Natural killer cell (primary cell): ENCODE measurements around the gene ELL3. TPM values are rescaled to one million over a fixed set of nuclear protein-coding genes. Genes with fewer than 3 reads are reported as not detected.

Experiments used
- ATAC-seq, 3 donors: fragments of 150-1000 bp in 2 of 3; fragments of 200-7000 bp in 1 of 3; cut with Tn5 transposase; 1 replicate in 1 of 3; 2 replicates in 2 of 3; pipeline ENCODE4 v1.10.0; 2021; ENCODE audit warnings: mild to moderate bottlenecking in 2 of 3, moderate library complexity in 2 of 3
- DNase-seq, 2 donors: peaks; one replicate each; pipeline versions ENCODE4 v3.0.0 to v3.0.0-alpha.2; 2013 to 2021; ENCODE audit warnings: mixed read lengths in 1 of 2
- H3K27ac ChIP-seq: one replicate; pipeline ENCODE4 v1.5.1; 2013; ENCODE audit warnings: mild to moderate bottlenecking, low read length
- H3K27me3 ChIP-seq: one replicate; pipeline ENCODE4 v1.6.1; 2013; ENCODE audit warnings: low read length; ENCODE audit not compliant: control insufficient read depth, insufficient read depth
- H3K36me3 ChIP-seq: one replicate; pipeline ENCODE4 v1.6.1; 2013; ENCODE audit warnings: low read length; ENCODE audit not compliant: control insufficient read depth, insufficient read depth
- H3K4me1 ChIP-seq: one replicate; pipeline ENCODE4 v1.6.1; 2013; ENCODE audit warnings: low read length; ENCODE audit not compliant: control insufficient read depth, insufficient read depth
- H3K4me3 ChIP-seq: one replicate; pipeline ENCODE4 v1.5.1; 2013; ENCODE audit warnings: low read length
- H3K9me3 ChIP-seq: one replicate; pipeline ENCODE4 v1.6.1; 2013; ENCODE audit warnings: low read length; ENCODE audit not compliant: control insufficient read depth, insufficient read depth
- H3K27ac Mint-ChIP-seq, 2 donors: one replicate each; pipeline ENCODE4 v1.8.0; 2022; ENCODE audit warnings: mild to moderate bottlenecking in 2 of 2, mixed read lengths in 2 of 2, moderate library complexity in 1 of 2
- H3K27me3 Mint-ChIP-seq, 2 donors: one replicate each; pipeline ENCODE4 v1.8.0; 2022; ENCODE audit warnings: low read depth in 2 of 2, mixed read lengths in 2 of 2
- H3K36me3 Mint-ChIP-seq: one replicate; pipeline ENCODE4 v1.8.0; 2022; ENCODE audit warnings: mixed read lengths
- H3K4me1 Mint-ChIP-seq, 2 donors: one replicate each; pipeline ENCODE4 v1.8.0; 2022; ENCODE audit warnings: mixed read lengths in 2 of 2
- H3K4me3 Mint-ChIP-seq: one replicate; pipeline ENCODE4 v1.8.0; 2022; ENCODE audit warnings: mild to moderate bottlenecking, moderate library complexity, mixed read lengths
- H3K9me3 Mint-ChIP-seq, 2 donors: one replicate each; pipeline ENCODE4 v1.8.0; 2022; ENCODE audit warnings: mixed read lengths in 2 of 2
- CTCF ChIP-seq: fragments of 200-600 bp; IDR thresholded peaks from one replicate; pipeline ENCODE4 v1.8.0; 2022; ENCODE audit warnings: antibody characterized with exemption
- WGBS: methylation state at CpG from one replicate; pipeline ENCODE4 v1.1.7; 2013; ENCODE audit warnings: missing lambda C conversion rate; ENCODE audit not compliant: insufficient coverage; 5-methylcytosine and 5-hydroxymethylcytosine counted together
- intact Hi-C: fragments of 100-400 bp; cut with micrococcal nuclease; formaldehyde crosslinking; loops from one replicate; pipeline ENCODE4 v1.14.2; 2022
- total RNA-seq, 4 donors: library from RNA; stranded (reverse); fragments of 120-200 nt in 1 of 4; gene quantifications; one replicate each; pipeline versions ENCODE4 v1.2.3 to v1.2.4, GENCODE V29; 2013 to 2022

The ELL3 gene
- total RNA-seq, 3 donors from 2014 or later (not counting 1 experiment from before 2014, with no cell fraction given) = 0.82 to 0.88 TPM; not detected in 1

- H3K4me1 Mint-ChIP-seq = peaks cover 12 to 22% of the 10 kb centered on the region in 2 donors
- intact Hi-C loops = loop anchor here (1.0 kb wide), 1 partner anchor 15 kb away; the partner anchor contains the start of gene SERF2
- H3K36me3 Mint-ChIP-seq = peaks cover under 1% of the 10 kb centered on the region
- Histone ChIP-seq H3K9me3 (no peaks in the 10 kb centered on the region), H3K27ac (peak overlapping the region; percentile 28), H3K4me1 (peaks cover 22% of the 10 kb centered on the region), H3K36me3 (peaks cover 11% of the 10 kb centered on the region), H3K4me3 (peak overlapping the region; percentile 48), H3K27me3 (no peaks in the 10 kb centered on the region)
- peak; percentile 66 for TF ChIP-seq CTCF
- peak overlapping the region; percentile 85 to 92 for H3K27ac Mint-ChIP-seq
- no peaks in the 10 kb centered on the region for H3K27me3 Mint-ChIP-seq
- H3K9me3 Mint-ChIP-seq = no peaks in the 10 kb centered on the region
- ATAC-seq = peak; percentile 77 to 85 (median 82)
- H3K4me3 Mint-ChIP-seq = peak overlapping the region; percentile 94
- peak; percentile 83 to 93 for DNase-seq
- 2% methylated on average over 31 of the region's 31 CpGs for WGBS
Measured at GRCh38 chr15:43777267-43777914, 625 bp upstream of the ELL3 start.

GRCh38 chr15:43776101-43776717 lies 557 bp downstream of the ELL3 start:
- no peaks in the 10 kb centered on the region for H3K27me3 ChIP-seq
- no peaks in the 10 kb centered on the region for H3K9me3 ChIP-seq
- Mint-ChIP-seq H3K4me1 (peaks cover 12 to 22% of the 10 kb centered on the region in 2 donors), H3K9me3 (no peaks in the 10 kb centered on the region), H3K27me3 (no peaks in the 10 kb centered on the region), H3K27ac (peak overlapping the region; percentile 85 to 92), H3K4me3 (peak overlapping the region; percentile 94), H3K36me3 (peaks cover 10% of the 10 kb centered on the region)
- H3K4me1 ChIP-seq = peaks cover 22% of the 10 kb centered on the region
- intact Hi-C loops = no loop called here
- DNase-seq (peak in 1 of 2 donors; percentile 42), ATAC-seq (no peak)
- no peak for TF ChIP-seq CTCF
- H3K27ac ChIP-seq = peak overlapping the region; percentile 28
- peak overlapping the region; percentile 48 for H3K4me3 ChIP-seq
- WGBS = 54% methylated on average over 35 of the region's 35 CpGs
- peaks cover 22% of the 10 kb centered on the region for H3K36me3 ChIP-seq

- Histone ChIP-seq H3K36me3 (peaks cover 28% of the 10 kb centered on the region), H3K4me1 (peaks cover 22% of the 10 kb centered on the region), H3K27me3 (no peaks in the 10 kb centered on the region), H3K4me3 (no peak overlapping the region), H3K27ac (no peak overlapping the region), H3K9me3 (no peaks in the 10 kb centered on the region)
- intact Hi-C loops = no loop called here
- no peaks in the 10 kb centered on the region for H3K27me3 Mint-ChIP-seq
- 100% methylated on average over 1 of the region's 1 CpG for WGBS
- no peak for ATAC-seq
- H3K27ac Mint-ChIP-seq = peak overlapping the region; percentile 53 to 92
- peak overlapping the region; percentile 47 for H3K4me3 Mint-ChIP-seq
- H3K36me3 Mint-ChIP-seq = peaks cover 16% of the 10 kb centered on the region
- peaks cover 12 to 22% of the 10 kb centered on the region in 2 donors for H3K4me1 Mint-ChIP-seq
- no peak for TF ChIP-seq CTCF
- H3K9me3 Mint-ChIP-seq = no peaks in the 10 kb centered on the region
- DNase-seq = peak in 1 of 2 donors; percentile 18
Measured at GRCh38 chr15:43775411-43775965, 1.3 kb downstream of the ELL3 start.
